HEK293 (cell line): ENCODE measurements around the gene BRAT1.
A peak's percentile ranks its signal among the peaks of the same experiment; 100 is the strongest.

Experiments used
- CTCF ChIP-seq: fragments of 450-650 bp; formaldehyde crosslinking; IDR thresholded peaks from 2 replicates; pipeline ENCODE4 v1.5.1; 2016; ENCODE audit warnings: missing biosample characterization, missing genetic modification characterization
- HOXD13 ChIP-seq: sonication (generic); formaldehyde crosslinking; IDR thresholded peaks from 2 replicates; pipeline ENCODE4 v1.8.0; 2022; ENCODE audit warnings: missing genetic modification reagents, borderline replicate concordance
- KLF16 ChIP-seq: fragments of 450-650 bp; formaldehyde crosslinking; IDR thresholded peaks from 2 replicates; pipeline ENCODE4 v1.5.1; 2017; ENCODE audit warnings: missing biosample characterization, missing genetic modification characterization
- REST ChIP-seq: fragments of 450-650 bp; formaldehyde crosslinking; IDR thresholded peaks from 2 replicates; pipeline ENCODE4 v1.5.1; 2016; ENCODE audit warnings: missing biosample characterization, missing genetic modification characterization
- ZBTB20 ChIP-seq: fragments of 450-650 bp; formaldehyde crosslinking; IDR thresholded peaks from 2 replicates; pipeline ENCODE4 v1.5.1; 2016; ENCODE audit warnings: missing biosample characterization, missing genetic modification characterization
- ZBTB7A ChIP-seq: fragments of 450-650 bp; formaldehyde crosslinking; IDR thresholded peaks from 2 replicates; pipeline ENCODE4 v1.5.1; 2016; ENCODE audit warnings: low read depth, missing biosample characterization, missing genetic modification characterization
- ZBTB8A ChIP-seq: fragments of 450-650 bp; formaldehyde crosslinking; IDR thresholded peaks from 2 replicates; pipeline ENCODE4 v1.5.1; 2016; ENCODE audit warnings: missing biosample characterization, missing genetic modification characterization
- ZNF138 ChIP-seq: fragments of 450-650 bp; formaldehyde crosslinking; IDR thresholded peaks from 2 replicates; pipeline ENCODE4 v1.5.1; 2016; ENCODE audit warnings: missing biosample characterization, missing genetic modification characterization, borderline replicate concordance
- ZNF24 ChIP-seq: fragments of 450-650 bp; formaldehyde crosslinking; IDR thresholded peaks from 2 replicates; pipeline ENCODE4 v1.5.1; 2016; ENCODE audit warnings: missing biosample characterization, missing genetic modification characterization
- ZNF292 ChIP-seq: fragments of 450-650 bp; formaldehyde crosslinking; IDR thresholded peaks from 2 replicates; pipeline ENCODE4 v1.5.1; 2016; ENCODE audit warnings: low read depth, missing biosample characterization, missing genetic modification characterization, borderline replicate concordance
- ZNF548 ChIP-seq: fragments of 450-650 bp; formaldehyde crosslinking; IDR thresholded peaks from 2 replicates; pipeline ENCODE4 v1.5.1; 2016; ENCODE audit warnings: missing biosample characterization, missing genetic modification characterization
- ZNF785 ChIP-seq: fragments of 450-650 bp; formaldehyde crosslinking; IDR thresholded peaks from 2 replicates; pipeline ENCODE4 v1.5.1; 2016; ENCODE audit warnings: missing biosample characterization, missing genetic modification characterization
- TF ChIP-seq, protein P1 (sequence below): fragments of 450-650 bp; formaldehyde crosslinking; IDR thresholded peaks from 2 replicates; pipeline ENCODE4 v1.5.1; 2017; ENCODE audit warnings: missing biosample characterization, missing genetic modification characterization
- TF ChIP-seq, protein P2 (sequence below): fragments of 450-650 bp; formaldehyde crosslinking; IDR thresholded peaks from 2 replicates; pipeline ENCODE4 v1.5.1; 2016; ENCODE audit warnings: missing biosample characterization, missing genetic modification characterization

DNA sequence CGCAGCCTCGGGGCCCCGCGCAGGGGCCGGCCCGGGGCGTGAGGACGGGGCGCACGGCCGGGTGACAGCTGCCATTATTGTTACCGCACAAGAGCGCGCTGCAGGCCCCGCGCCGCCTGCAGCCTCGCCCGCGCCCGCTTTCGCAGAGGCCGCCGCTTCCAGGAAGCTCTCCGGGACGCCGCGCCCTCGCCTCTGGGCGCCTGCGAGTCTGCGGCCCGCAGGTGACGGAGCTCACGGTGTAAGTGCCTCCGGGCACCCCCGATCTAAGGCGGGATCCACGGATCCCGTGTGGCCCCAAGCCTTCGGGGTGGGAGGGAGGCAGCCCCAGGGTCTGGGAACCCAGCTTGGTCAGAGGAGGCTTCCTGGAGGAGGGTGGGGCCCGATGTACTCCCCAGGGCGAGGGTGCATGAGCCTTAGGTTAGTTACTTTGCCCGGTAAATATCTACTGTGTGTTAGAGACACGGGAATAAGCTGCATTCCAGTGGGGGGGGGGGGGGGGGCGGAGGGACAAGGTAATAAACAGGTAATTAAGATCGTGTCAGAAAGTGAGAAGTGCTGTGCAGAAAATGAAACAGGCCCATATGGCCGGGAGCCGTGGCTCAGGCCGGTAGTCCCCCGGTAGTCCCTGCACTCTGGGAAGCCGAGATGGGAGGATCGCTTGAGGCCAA, 4.1 kb upstream of the BRAT1 start:
- TF ChIP-seq CTCF (tag by site-specific recombination) (no peak), ZNF292 (tag by site-specific recombination) (no peak), HOXD13 (no peak), ZNF785 (tag by site-specific recombination) (no peak), ZNF138 (tag by site-specific recombination) (no peak), REST (tag by site-specific recombination) (no peak), ZBTB8A (no peak), ZNF24 (tag by site-specific recombination) (no peak), ZBTB20 (tag by site-specific recombination) (0 out of 2 replicates have a peak, but pooled peaks have one; percentile 55), ZNF548 (tag by site-specific recombination) (no peak), KLF16 (tag by site-specific recombination) (no peak), ZBTB7A (no peak)
- TF ChIP-seq, protein P1, sequence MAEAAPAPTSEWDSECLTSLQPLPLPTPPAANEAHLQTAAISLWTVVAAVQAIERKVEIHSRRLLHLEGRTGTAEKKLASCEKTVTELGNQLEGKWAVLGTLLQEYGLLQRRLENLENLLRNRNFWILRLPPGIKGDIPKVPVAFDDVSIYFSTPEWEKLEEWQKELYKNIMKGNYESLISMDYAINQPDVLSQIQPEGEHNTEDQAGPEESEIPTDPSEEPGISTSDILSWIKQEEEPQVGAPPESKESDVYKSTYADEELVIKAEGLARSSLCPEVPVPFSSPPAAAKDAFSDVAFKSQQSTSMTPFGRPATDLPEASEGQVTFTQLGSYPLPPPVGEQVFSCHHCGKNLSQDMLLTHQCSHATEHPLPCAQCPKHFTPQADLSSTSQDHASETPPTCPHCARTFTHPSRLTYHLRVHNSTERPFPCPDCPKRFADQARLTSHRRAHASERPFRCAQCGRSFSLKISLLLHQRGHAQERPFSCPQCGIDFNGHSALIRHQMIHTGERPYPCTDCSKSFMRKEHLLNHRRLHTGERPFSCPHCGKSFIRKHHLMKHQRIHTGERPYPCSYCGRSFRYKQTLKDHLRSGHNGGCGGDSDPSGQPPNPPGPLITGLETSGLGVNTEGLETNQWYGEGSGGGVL (tag by site-specific recombination), result no peak
- TF ChIP-seq, protein P2, sequence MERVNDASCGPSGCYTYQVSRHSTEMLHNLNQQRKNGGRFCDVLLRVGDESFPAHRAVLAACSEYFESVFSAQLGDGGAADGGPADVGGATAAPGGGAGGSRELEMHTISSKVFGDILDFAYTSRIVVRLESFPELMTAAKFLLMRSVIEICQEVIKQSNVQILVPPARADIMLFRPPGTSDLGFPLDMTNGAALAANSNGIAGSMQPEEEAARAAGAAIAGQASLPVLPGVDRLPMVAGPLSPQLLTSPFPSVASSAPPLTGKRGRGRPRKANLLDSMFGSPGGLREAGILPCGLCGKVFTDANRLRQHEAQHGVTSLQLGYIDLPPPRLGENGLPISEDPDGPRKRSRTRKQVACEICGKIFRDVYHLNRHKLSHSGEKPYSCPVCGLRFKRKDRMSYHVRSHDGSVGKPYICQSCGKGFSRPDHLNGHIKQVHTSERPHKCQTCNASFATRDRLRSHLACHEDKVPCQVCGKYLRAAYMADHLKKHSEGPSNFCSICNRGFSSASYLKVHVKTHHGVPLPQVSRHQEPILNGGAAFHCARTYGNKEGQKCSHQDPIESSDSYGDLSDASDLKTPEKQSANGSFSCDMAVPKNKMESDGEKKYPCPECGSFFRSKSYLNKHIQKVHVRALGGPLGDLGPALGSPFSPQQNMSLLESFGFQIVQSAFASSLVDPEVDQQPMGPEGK (tag by site-specific recombination), result peak; percentile 40
